MG63 (cell line): Measurements from ENCODE around the gene GNAS-AS1. TPM values are rescaled to one million over a fixed set of nuclear protein-coding genes. Genes with fewer than 3 reads are reported as not detected.

ENCODE experiments used
- DNase-seq: peaks from one replicate; pipeline ENCODE4 v3.0.0-alpha.2; 2020
- H3K27me3 ChIP-seq: fragments of 250-450 bp; sonication (Bioruptor Pico); 2 replicates; pipeline ENCODE4 v1.5.1; 2020; ENCODE audit warnings: mild to moderate bottlenecking, moderate library complexity
- H3K36me3 ChIP-seq: fragments of 250-450 bp; sonication (Bioruptor Pico); 2 replicates; pipeline ENCODE4 v1.5.1; 2020; ENCODE audit warnings: mild to moderate bottlenecking, moderate library complexity
- H3K4me3 ChIP-seq: fragments of 250-450 bp; sonication (Bioruptor Pico); 2 replicates; pipeline ENCODE4 v1.5.1; 2020; ENCODE audit warnings: mild to moderate bottlenecking, moderate library complexity
- H3K9me3 ChIP-seq: fragments of 250-450 bp; sonication (Bioruptor Pico); 2 replicates; pipeline ENCODE4 v1.5.1; 2020; ENCODE audit warnings: mild to moderate bottlenecking, moderate library complexity
- total RNA-seq: library from RNA; depleted of rRNA; stranded (reverse); fragments of >200 nt; shearing (Covaris generic); gene quantifications from 2 replicates; pipeline ENCODE4 v1.2.3, GENCODE V29; 2014; ENCODE audit warnings: low replicate concordance; rRNA removed

Gene GNAS-AS1
- 1.1 and 1.7 TPM in 2 replicates for total RNA-seq

DNA sequence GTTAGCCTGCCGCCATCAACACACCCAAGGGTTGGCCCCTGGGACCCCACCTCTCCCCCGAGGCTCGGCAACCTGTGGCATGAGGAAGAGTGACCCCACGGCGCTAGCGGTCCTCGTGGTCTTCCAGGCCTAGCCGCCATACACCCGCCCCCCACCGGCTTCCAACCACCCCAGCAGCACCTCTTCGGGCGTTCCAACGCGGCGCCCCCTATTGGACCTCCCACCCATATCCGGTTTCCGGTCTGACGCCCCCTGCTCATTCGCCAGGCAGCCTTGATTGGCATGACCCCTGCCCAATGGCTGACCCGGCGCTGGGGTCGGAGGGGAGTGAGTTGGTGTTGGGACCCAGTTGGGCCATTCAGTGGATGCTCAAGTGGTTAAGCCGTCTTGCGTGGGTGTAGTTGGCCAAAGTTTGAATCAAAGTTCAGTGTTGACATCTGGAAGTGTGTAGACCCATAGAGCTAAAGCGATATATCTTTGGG, at the start of gene GNAS-AS1:
GNAS-AS1 (minus strand) TSS at position 210 of the 482 bp plus-strand sequence.
- Histone ChIP-seq H3K36me3 (no peaks in the 10 kb centered on the region), H3K4me3 (peak within 1 kb of the TSS; percentile 54), H3K27me3 (peaks cover 10% of the 10 kb centered on the region), H3K9me3 (no peaks in the 10 kb centered on the region)
- peak; percentile 89 for DNase-seq

DNA sequence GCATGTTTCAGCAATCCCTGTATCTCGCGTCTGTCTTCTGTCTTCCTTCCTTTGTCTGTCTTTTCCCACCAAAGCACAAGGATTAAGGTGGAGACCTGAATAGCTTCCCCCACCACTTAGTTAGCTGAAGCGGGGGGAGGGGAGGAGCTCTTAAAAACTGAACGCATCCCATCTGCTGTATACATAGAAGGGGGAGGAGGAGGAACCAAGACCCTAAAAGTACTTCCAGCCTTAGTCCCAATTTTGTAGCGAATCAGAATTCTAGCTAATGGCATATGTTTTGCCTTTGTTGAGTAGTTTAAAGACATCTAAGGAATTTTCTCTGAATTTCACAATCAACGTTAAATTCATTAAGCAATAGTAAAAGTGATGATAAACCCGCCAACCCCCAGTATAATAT, 49.7 kb upstream of the GNAS-AS1 start:
- DNase-seq, result no peak
- Histone ChIP-seq H3K36me3 (peaks cover 87% of the 10 kb centered on the region), H3K9me3 (no peaks in the 10 kb centered on the region)

DNA sequence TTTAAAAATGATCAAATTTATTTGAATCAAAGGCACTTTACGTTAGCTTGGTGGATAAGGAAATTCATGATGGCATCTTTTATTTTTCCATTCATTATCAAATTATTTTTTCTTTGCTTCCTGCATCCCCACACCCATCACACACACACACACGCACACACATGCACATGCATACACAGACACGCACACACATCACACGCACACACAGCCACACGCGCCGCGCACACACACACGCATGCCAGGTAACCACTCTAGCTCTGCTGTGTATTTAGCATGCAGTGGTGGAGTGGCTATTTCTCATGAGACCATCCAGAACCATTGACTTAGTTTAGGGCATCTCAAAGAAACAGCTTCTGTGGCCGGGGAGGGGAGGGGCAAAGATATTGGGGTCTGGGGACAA, 48.8 kb upstream of the GNAS-AS1 start:
- H3K36me3 ChIP-seq, result peaks cover 81% of the 10 kb centered on the region
- DNase-seq, result no peak
- H3K9me3 ChIP-seq, result no peaks in the 10 kb centered on the region
- no peak overlapping the region for H3K4me3 ChIP-seq
- no peaks in the 10 kb centered on the region for H3K27me3 ChIP-seq

More for the DNA sequence above, 49.7 kb upstream of the GNAS-AS1 start:
- H3K27me3 ChIP-seq, result no peaks in the 10 kb centered on the region
- H3K4me3 ChIP-seq, result no peak overlapping the region

DNA sequence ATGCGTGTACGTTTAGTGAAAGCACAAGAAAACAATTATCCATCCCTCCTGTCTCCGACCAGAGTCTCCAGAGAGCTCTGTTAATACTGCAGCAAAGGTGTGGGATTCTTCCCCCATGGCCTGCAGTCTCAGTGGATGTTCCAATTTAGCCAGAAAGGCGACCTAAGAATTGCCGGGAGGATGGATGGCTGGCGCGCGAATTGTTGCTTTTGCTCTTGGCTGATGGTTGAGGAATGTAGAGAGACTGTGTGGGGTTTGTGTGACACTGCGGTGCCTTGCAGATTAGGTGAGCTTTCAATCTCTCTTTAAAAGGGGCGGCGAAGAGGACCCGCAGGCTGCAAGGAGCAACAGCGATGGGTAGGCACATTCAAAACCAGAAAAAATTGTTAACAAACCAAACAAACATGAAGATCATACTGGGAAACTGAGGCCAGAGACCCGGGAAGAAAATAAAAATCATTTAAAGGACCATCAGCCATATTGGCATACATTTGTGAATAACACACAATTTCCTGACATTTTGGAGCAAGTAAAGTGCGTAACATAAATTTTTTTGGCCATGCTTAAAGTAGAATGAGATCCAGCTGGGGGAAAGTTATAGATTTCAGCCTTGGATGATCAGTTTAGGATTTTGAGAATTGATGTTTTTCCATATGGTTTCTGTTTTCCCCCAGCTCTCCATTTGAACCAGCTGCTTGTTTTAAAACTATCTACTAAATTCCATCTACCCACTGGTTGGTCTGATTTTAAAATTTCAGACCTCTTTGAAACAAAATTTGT, 48.1 kb upstream of the GNAS-AS1 start:
- H3K36me3 ChIP-seq, result peaks cover 77% of the 10 kb centered on the region
- H3K9me3 ChIP-seq, result no peaks in the 10 kb centered on the region
- no peak overlapping the region for H3K4me3 ChIP-seq
- H3K27me3 ChIP-seq, result no peaks in the 10 kb centered on the region
- no peak for DNase-seq

DNA sequence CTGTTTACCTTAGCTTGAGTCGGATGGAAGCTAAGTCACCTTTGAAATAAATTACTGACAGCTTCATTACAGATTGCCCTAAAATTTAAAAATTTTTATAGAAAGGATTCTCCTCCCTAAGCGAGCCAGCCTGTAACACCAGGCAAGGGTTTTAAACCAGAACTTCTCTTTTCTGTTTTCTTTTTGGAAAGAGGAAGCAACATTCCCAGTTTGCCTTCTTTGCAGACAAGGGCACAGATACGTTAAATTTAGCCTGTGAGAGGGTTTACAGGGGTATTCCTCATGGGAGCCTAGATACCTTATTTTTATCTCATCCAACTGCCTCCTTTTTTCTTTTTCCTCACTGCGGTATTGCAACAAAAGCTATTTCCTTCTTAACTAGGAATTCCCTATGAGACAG, 46.8 kb upstream of the GNAS-AS1 start:
- peaks cover 65% of the 10 kb centered on the region for H3K36me3 ChIP-seq
- H3K9me3 ChIP-seq, result no peaks in the 10 kb centered on the region
- no peaks in the 10 kb centered on the region for H3K27me3 ChIP-seq
- DNase-seq, result no peak
- no peak overlapping the region for H3K4me3 ChIP-seq

DNA sequence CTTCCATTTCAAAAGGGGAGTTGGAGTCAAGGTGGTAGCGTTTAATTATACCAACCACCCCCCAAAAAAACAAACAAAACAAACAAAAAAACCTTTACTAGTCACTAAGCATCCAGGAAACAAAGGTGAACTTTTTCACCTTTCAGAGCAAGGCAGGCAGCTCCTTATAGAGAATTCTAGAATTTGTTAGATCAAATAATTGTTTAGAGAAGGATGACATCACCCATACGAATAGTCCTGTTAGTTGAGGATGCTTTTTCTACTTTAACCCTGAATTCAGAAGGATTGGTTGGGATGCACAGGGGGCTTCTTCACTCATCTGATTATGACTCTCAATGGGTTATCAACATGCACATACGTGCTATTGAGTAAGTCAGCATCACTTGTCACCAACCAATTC, 46.1 kb upstream of the GNAS-AS1 start:
- no peaks in the 10 kb centered on the region for H3K27me3 ChIP-seq
- H3K36me3 ChIP-seq, result peaks cover 59% of the 10 kb centered on the region
- no peak overlapping the region for H3K4me3 ChIP-seq
- no peaks in the 10 kb centered on the region for H3K9me3 ChIP-seq
- DNase-seq, result no peak

DNA sequence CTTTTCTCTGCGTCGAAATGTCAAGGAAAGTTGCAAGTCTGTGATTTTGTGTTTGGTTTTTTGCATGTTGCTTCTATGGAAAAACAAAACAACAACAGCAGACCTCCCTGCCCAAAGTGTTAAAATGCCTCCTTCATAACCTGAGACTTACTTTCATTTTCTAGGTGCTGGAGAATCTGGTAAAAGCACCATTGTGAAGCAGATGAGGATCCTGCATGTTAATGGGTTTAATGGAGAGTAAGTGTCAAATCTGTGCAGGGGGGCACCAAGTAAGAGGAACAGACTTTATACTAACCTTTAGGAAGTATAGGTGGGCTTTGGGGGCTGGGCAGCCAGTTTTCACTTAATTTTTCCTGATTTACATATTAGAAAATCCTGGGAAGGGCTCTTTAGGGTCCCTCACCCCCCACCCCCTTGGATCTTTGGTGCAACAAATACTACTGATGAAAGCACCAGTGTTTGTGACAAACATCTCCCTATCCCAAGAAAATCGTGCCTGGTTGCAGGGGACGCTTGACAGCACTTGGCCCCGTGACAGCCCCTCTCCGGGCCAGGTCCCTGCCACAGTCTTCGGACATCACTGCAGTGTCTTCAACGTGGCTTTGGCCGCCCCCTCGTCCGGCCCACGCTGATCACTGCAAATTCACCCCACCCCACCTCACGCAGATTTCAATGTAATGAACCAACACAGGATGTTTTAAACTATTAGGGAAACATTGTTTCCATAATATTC, 44.9 kb upstream of the GNAS-AS1 start:
- DNase-seq, result no peak
- no peak overlapping the region for H3K4me3 ChIP-seq
- H3K36me3 ChIP-seq, result peaks cover 53% of the 10 kb centered on the region

DNA sequence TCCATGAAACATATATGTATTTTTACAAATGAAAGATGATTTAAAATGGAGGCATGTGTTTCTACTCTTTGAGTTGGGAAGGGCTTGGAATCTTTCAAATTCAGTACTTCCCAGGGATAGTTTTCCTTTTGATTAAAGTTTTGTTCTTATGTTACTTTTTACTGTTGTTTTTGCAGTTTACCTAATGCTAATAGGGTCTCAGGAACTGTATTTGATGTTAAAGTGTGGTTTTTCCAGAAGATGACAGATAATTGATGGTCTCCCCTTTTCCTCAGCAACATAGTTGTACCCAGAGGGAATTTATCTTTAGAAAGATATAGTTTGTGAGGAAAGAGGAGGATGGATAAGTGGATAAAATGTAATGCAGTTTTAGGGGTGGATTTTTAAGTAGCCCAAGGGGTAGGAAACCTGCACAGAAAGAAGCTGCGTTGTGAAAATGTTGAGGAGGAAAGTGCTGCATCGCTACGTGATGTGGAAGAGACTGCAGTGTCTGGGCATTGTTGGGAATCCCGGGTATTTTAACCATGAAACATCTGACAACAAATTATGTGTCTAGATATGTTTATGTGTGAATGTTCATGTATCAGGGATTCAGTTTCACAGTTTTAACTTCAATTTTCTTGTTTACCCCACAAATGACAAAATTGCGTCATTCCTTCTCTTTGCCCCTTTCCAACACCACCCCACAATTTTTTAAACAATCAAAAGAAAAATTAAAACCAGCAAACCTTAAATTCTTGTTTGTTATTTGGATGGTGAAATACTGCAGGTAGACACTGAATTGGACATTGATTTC, 44.1 kb upstream of the GNAS-AS1 start:
- no peak for DNase-seq
- no peaks in the 10 kb centered on the region for H3K9me3 ChIP-seq
- H3K27me3 ChIP-seq, result no peaks in the 10 kb centered on the region
- peaks cover 46% of the 10 kb centered on the region for H3K36me3 ChIP-seq
- peak overlapping the region; percentile 90 for H3K4me3 ChIP-seq

More for the DNA sequence above, 44.9 kb upstream of the GNAS-AS1 start:
- Histone ChIP-seq H3K27me3 (no peaks in the 10 kb centered on the region), H3K9me3 (no peaks in the 10 kb centered on the region)

DNA sequence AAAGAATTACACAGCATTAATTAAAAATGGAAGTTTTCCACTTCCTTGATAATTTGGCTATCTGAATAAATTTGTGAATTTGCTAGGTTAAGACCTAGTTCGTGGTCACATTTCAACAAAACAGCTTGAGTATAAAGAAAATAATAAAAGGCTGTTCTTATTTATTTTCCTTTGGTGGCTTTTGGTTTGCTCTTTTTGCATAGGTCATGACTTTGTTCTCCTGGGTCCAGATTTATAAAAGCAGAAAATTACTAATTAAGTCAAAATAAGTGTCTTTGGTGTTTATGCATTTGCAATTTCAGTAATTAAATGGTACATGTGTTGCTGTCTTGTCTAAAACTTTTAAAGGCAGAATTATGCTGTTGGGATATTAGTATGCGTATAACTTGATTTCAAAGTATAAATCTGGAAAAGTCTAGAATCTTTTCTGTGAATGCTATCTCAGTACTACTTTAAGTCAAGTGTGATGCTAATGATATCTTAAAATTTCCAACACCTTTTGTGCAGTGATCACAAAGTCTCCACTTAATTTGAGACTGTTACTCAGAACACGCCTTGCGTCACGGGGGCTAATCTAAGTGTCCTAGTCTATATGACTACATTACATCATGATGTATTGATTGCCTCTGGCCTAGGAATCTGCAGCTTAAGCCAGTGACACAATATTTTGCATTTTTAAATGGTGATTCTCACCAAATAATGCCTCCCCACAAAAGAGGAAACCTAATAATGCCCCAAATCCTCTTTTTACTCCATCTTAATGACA, 42.8 kb upstream of the GNAS-AS1 start:
- Histone ChIP-seq H3K27me3 (no peaks in the 10 kb centered on the region), H3K36me3 (peaks cover 33% of the 10 kb centered on the region), H3K4me3 (peak overlapping the region; percentile 90), H3K9me3 (no peaks in the 10 kb centered on the region)
- no peak for DNase-seq

DNA sequence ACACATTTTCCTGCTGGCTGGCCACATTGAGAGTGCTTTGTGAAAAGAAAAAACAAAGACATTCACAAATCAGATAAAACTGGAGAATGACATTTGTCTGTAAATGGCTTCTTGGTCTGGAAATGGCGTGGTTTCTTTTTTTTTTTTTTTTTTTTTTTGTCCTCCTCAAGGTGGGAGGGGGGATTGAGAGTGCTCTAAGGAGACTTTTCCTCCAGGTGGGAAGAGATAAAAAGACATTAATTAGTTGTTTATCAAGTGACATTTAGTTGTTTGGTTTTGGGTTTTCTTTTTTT, 42.2 kb upstream of the GNAS-AS1 start:
- Histone ChIP-seq H3K4me3 (peak overlapping the region; percentile 90), H3K27me3 (no peaks in the 10 kb centered on the region), H3K9me3 (no peaks in the 10 kb centered on the region), H3K36me3 (peaks cover 29% of the 10 kb centered on the region)
- no peak for DNase-seq

DNA sequence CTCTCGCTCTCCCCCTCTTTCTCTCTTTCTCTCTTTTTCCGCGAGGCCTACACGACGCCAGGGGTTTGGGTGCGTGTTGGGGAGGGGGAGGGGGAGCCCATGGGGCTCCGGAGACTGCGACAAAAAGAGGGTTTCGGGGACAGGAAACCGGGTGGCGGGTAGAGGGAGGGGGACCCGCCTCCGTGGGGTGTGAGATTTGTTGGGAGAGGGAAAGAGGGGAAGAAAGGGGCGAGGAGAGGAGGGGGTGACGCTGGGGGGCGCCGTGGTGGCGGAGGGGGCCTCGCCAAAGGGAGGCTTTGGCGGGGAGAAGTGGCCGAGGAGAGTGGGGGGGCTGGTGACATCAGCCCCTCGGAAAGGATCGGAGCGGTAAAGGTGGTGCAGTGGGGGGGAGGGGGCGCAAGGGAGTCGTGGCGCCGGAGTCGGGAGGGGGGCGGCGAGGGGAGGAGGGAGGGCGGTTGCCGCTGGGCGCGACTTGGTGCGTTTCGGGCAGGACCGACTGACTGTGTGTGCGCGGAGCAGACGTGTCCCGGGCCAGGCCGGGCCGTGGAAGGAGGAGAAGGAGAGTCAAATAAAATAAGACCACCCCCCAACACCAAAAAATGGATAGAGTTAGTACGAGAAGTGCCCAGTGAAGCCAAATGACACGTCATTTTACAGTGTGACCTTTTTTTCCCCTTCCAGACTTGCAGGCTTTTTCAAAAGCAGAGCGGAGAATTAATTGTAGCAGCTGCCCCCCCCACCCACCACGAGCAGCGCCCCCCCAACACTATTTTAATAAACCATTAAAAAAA, 41.6 kb upstream of the GNAS-AS1 start:
- H3K9me3 ChIP-seq, result no peaks in the 10 kb centered on the region
- peaks cover 23% of the 10 kb centered on the region for H3K36me3 ChIP-seq
- DNase-seq, result peak; percentile 90
- H3K27me3 ChIP-seq, result no peaks in the 10 kb centered on the region
- peak overlapping the region; percentile 90 for H3K4me3 ChIP-seq

DNA sequence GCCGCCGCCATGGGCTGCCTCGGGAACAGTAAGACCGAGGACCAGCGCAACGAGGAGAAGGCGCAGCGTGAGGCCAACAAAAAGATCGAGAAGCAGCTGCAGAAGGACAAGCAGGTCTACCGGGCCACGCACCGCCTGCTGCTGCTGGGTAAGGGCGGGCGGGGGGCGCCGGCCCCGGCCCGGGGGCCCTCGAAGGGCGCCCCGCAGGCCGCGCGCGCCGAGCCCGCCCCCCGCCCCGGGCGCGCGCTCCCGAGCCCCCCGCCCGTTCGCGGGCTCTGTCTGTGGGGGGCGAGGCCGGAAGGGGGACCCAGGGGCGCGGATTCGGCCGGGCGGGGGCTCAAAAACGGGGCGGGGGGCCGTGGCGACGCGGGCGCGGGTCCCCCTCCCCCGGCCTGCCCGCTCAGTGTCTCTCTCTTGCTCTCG, 41.0 kb upstream of the GNAS-AS1 start:
- no peaks in the 10 kb centered on the region for H3K9me3 ChIP-seq
- no peaks in the 10 kb centered on the region for H3K27me3 ChIP-seq
- H3K36me3 ChIP-seq, result peaks cover 17% of the 10 kb centered on the region
- peak; percentile 39 for DNase-seq
- H3K4me3 ChIP-seq, result peak overlapping the region; percentile 90

DNA sequence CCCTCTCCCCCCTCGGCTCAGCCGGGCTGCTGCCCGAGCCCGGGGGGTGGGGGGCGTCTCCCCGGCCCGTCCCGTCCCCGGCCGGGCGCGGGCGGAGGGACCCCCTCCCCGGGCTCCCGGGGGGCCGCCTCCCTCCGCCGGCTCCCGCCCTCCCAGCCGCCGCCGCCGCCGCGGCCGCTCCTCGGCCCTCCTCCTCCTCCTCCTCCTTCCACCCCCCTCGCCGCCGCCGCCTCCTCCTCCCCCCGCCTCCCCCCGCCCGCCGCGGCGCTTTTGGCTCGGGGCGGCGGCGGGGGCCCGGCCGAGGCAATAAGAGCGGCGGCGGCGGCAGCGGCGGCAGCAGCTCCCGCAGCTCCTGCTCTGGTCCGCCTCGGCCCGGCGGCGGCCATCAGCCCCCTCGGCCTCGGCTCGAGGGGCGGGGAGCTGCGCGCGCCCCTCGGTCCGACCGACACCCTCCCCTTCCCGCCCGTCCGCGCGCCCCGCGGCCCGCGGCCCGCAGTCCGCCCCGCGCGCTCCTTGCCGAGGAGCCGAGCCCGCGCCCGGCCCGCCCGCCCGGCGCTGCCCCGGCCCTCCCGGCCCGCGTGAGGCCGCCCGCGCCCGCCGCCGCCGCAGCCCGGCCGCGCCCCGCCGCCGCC, 40.5 kb upstream of the GNAS-AS1 start:
- Histone ChIP-seq H3K36me3 (peaks cover 13% of the 10 kb centered on the region), H3K4me3 (peak overlapping the region; percentile 90), H3K9me3 (no peaks in the 10 kb centered on the region), H3K27me3 (no peaks in the 10 kb centered on the region)
- DNase-seq, result peak; percentile 82

DNA sequence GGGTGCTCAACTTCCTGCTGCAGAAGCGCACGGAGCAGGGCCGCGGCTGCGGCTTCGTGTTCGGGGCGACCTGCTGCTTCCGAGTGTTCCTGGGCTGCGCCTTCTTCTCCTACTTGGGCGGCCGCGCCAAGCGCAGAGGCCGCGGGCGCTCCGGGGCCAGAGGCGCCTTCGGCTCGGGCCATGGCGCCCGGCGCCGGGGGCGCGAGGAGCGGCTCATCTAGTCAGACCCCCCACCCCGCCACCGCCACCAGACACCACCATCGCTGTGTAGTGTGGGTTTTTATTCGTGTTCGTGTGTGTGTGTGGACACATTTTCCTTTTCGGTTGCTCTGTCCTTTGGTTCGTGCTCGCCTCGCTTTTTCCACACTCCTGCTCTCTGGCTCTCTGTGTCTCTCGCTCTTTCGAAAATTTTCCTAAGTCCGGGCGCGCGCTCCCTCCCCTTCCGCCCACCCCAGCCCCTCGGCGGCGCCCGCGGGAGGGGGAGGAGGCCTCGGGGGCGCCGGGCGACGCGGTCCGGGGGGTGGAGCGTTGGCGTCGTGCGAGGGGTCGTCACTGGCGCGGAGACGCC, 39.9 kb upstream of the GNAS-AS1 start:
- Histone ChIP-seq H3K36me3 (peaks cover 7% of the 10 kb centered on the region), H3K27me3 (no peaks in the 10 kb centered on the region), H3K9me3 (no peaks in the 10 kb centered on the region), H3K4me3 (peak overlapping the region; percentile 39)
- peak; percentile 74 for DNase-seq
